CD4-positive, alpha-beta T cell (primary cell): Measurements from ENCODE around the gene GNB3. TPM values are rescaled to one million over a fixed set of nuclear protein-coding genes. Genes with fewer than 3 reads are reported as not detected.

ENCODE experiments used
- ATAC-seq: fragments of 200-7000 bp; cut with Tn5 transposase; one replicate; pipeline ENCODE4 v1.10.0; 2022; ENCODE audit warnings: mild to moderate bottlenecking; ENCODE audit not compliant: poor library complexity
- CTCF ChIA-PET: fragments of 350-600 bp; sonication (Branson Sonifier 250); formaldehyde crosslinking; loops from one replicate; lab custom pipeline; 2021; ENCODE audit warnings: antibody characterized with exemption, inconsistent platforms; lab: Charles Lee
- POLR2A ChIA-PET: fragments of 350-600 bp; sonication (Branson Sonifier 250); formaldehyde crosslinking; loops from one replicate; lab custom pipeline; 2021; ENCODE audit warnings: antibody characterized with exemption, inconsistent platforms; lab: Charles Lee
- DNase-seq, 14 experiments: peaks; one replicate each; pipeline ENCODE4 v3.0.0-alpha.2; 2013 to 2020; ENCODE audit warnings: mixed read lengths in 2 of 14
- H3K27ac ChIP-seq, 2 donors: one replicate each; pipeline versions ENCODE4 v1.5.1 to v1.7.0; 2013; ENCODE audit warnings: low read length in 2 of 2, low read depth in 1 of 2, mild to moderate bottlenecking in 1 of 2
- H3K27me3 ChIP-seq, 2 experiments: 1 replicate in 1 of 2; 2 replicates in 1 of 2; pipeline versions ENCODE4 v1.6.1 to v1.7.0; 2013; ENCODE audit warnings: low read length in 2 of 2, control low read depth in 1 of 2, mild to moderate bottlenecking in 1 of 2, moderate library complexity in 1 of 2; ENCODE audit not compliant: insufficient read depth in 2 of 2, control insufficient read depth in 1 of 2
- H3K36me3 ChIP-seq: one replicate; pipeline ENCODE4 v1.6.1; 2013; ENCODE audit warnings: low read length, control low read depth; ENCODE audit not compliant: insufficient read depth
- H3K4me1 ChIP-seq: one replicate; pipeline ENCODE4 v1.6.1; 2013; ENCODE audit warnings: low read length, control low read depth; ENCODE audit not compliant: insufficient read depth
- H3K4me3 ChIP-seq: one replicate; pipeline ENCODE4 v1.5.1; 2013; ENCODE audit warnings: mild to moderate bottlenecking, low read length, moderate library complexity
- H3K9me3 ChIP-seq, 2 experiments: 1 replicate in 1 of 2; 2 replicates in 1 of 2; pipeline versions ENCODE4 v1.6.1 to v1.7.0; 2013; ENCODE audit warnings: low read length in 2 of 2, mild to moderate bottlenecking in 2 of 2, control low read depth in 1 of 2, moderate library complexity in 1 of 2; ENCODE audit not compliant: control insufficient read depth in 1 of 2, insufficient read depth in 1 of 2
- H3K27ac Mint-ChIP-seq: one replicate; pipeline ENCODE4 v1.8.0; 2020; ENCODE audit warnings: mixed read lengths
- H3K27me3 Mint-ChIP-seq: one replicate; pipeline ENCODE4 v1.8.0; 2021; ENCODE audit warnings: mixed read lengths
- H3K36me3 Mint-ChIP-seq: one replicate; pipeline ENCODE4 v1.8.0; 2021; ENCODE audit warnings: low read depth, mixed read lengths
- H3K4me1 Mint-ChIP-seq: one replicate; pipeline ENCODE4 v1.8.0; 2021; ENCODE audit warnings: low read depth, mixed read lengths
- H3K4me3 Mint-ChIP-seq: one replicate; pipeline ENCODE4 v1.8.0; 2020; ENCODE audit warnings: mild to moderate bottlenecking, mixed read lengths
- H3K9me3 Mint-ChIP-seq: one replicate; pipeline ENCODE4 v1.8.0; 2020; ENCODE audit warnings: mixed read lengths
- CTCF ChIP-seq: fragments of 200-600 bp; IDR thresholded peaks from one replicate; pipeline ENCODE4 v1.8.0; 2022; ENCODE audit warnings: antibody characterized with exemption, mild to moderate bottlenecking
- intact Hi-C, 2 experiments: fragments of 100-400 bp; cut with DNase I in 1 of 2; cut with micrococcal nuclease in 1 of 2; formaldehyde crosslinking; loops; one replicate each; pipeline versions ENCODE4 v1.15.1 to v1.9.0; 2023 to 2025; cut with DNase I, micrococcal nuclease
- total RNA-seq, 174 experiments: library from RNA in 2 of 174; stranded (reverse) in 2 of 174; gene quantifications; one replicate each; pipeline ENCODE4 v1.2.3 and lab custom pipeline; 2021 to 2026

The GNB3 gene
- total RNA-seq, 2 experiments from 2014 or later, result 0.75 to 0.85 TPM

DNA sequence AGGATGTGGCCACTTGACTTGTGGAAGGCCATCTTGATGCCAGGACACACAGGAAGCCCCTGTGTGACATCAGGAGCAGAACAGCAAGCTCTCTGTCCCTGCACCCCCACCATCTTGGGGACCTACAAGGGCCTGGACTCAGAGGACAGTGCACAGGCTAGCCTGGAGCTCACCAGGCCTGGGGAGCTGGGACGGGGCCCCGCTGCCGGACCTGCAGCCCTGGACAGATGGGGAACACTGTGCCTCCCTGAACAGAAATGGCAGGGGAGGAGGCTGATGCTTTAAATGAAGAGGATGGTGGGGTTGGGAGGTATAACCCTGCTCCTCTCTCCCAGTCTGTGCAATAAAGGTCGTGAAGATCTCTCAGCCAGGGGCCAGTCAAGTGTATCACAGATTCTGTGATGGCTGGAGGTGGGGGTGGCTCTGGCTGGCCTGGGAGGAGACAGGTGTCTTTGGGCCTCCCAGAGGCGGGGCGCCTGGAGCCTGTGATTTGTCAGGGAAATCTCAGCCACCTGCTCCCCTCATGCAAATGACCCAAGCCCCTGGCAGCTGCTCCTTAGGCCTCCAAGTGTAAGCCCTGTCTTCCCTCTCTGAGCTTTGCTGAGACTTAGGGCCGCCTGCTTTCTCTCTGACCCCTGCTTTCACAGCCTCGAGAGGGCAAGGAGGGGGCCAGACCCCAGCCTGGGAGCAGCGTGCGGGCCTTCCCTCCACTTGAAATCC, 1.1 kb upstream of the GNB3 start:
- peaks cover 6% of the 10 kb centered on the region for H3K4me1 Mint-ChIP-seq
- no peak overlapping the region for H3K27ac Mint-ChIP-seq
- ATAC-seq, result no peak
- Histone ChIP-seq H3K27me3 (no peaks in the 10 kb centered on the region), H3K4me1 (peaks cover 5% of the 10 kb centered on the region), H3K9me3 (no peaks in the 10 kb centered on the region), H3K36me3 (no peaks in the 10 kb centered on the region), H3K4me3 (no peak overlapping the region), H3K27ac (no peak overlapping the region)
- H3K9me3 Mint-ChIP-seq, result no peaks in the 10 kb centered on the region
- H3K36me3 Mint-ChIP-seq, result no peaks in the 10 kb centered on the region
- DNase-seq, result no peak
- intact Hi-C loops, result no loop called here
- POLR2A ChIA-PET, result interaction anchor here (3.2 kb wide), 1 partner anchor 12 kb away, joined by 13 read pairs; the partner anchor contains the start of genes CDCA3 and USP5
- TF ChIP-seq CTCF, result no peak
- H3K27me3 Mint-ChIP-seq, result no peaks in the 10 kb centered on the region
- CTCF ChIA-PET, result no interaction called here
- no peak overlapping the region for H3K4me3 Mint-ChIP-seq

GRCh38 chr12:6840330-6840729, 395 bp upstream of the GNB3 start:
- no peaks in the 10 kb centered on the region for H3K9me3 Mint-ChIP-seq
- POLR2A ChIA-PET, result interaction anchor here (3.2 kb wide), 1 partner anchor 12 kb away, joined by 13 read pairs; the partner anchor contains the start of genes CDCA3 and USP5
- no peaks in the 10 kb centered on the region for H3K9me3 ChIP-seq
- no peaks in the 10 kb centered on the region for H3K36me3 Mint-ChIP-seq
- H3K4me1 ChIP-seq, result peaks cover 5% of the 10 kb centered on the region
- no peak for TF ChIP-seq CTCF
- peaks cover 6% of the 10 kb centered on the region for H3K4me1 Mint-ChIP-seq
- H3K27ac Mint-ChIP-seq, result no peak overlapping the region
- H3K4me3 ChIP-seq, result no peak overlapping the region
- H3K27ac ChIP-seq, result no peak overlapping the region
- no peak overlapping the region for H3K4me3 Mint-ChIP-seq
- H3K27me3 ChIP-seq, result no peaks in the 10 kb centered on the region
- CTCF ChIA-PET, result no interaction called here
- intact Hi-C loops, result no loop called here
- H3K27me3 Mint-ChIP-seq, result no peaks in the 10 kb centered on the region
- ATAC-seq, result no peak
- no peak for DNase-seq
- no peaks in the 10 kb centered on the region for H3K36me3 ChIP-seq

DNA sequence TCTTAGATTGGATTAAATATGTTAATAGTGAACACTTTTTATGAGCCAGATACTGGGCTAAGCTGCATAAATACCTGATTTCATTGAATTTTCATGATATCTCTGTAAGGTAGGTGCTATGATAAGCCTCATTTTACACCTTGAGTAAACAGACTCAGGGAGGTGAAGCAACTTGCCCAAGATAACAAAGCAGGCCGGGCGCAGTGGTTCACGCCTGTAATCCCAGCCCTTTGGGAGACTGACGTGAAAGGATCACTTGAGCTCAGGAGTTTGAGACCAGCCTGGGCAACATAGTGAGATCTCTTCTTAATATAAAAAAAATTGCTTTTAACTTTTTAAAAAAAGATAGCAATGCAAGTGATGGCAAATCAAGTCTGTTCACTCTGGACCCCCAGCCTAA, 1.4 kb downstream of the GNB3 start:
- POLR2A ChIA-PET, result interaction anchor here (3.2 kb wide), 1 partner anchor 10 kb away, joined by 13 read pairs; the partner anchor contains the start of genes CDCA3 and USP5
- H3K27me3 Mint-ChIP-seq, result no peaks in the 10 kb centered on the region
- no peaks in the 10 kb centered on the region for H3K4me1 Mint-ChIP-seq
- H3K36me3 ChIP-seq, result no peaks in the 10 kb centered on the region
- CTCF ChIA-PET, result no interaction called here
- H3K4me3 ChIP-seq, result no peak overlapping the region
- H3K9me3 Mint-ChIP-seq, result no peaks in the 10 kb centered on the region
- H3K36me3 Mint-ChIP-seq, result no peaks in the 10 kb centered on the region
- H3K27me3 ChIP-seq, result no peaks in the 10 kb centered on the region
- DNase-seq (no peak), ATAC-seq (no peak)
- H3K4me3 Mint-ChIP-seq, result no peak overlapping the region
- no peak overlapping the region for H3K27ac Mint-ChIP-seq
- intact Hi-C loops, result no loop called here
- no peak overlapping the region for H3K27ac ChIP-seq
- H3K4me1 ChIP-seq, result no peaks in the 10 kb centered on the region
- H3K9me3 ChIP-seq, result no peaks in the 10 kb centered on the region
- TF ChIP-seq CTCF, result no peak
